CD14-positive monocyte (primary cell): ENCODE data around the gene FSD2. TPM values are rescaled to one million over a fixed set of nuclear protein-coding genes. Genes with fewer than 3 reads are reported as not detected.

Experiments
- DNase-seq, 3 donors: peaks; one replicate each; pipeline ENCODE4 v3.0.0-alpha.2; 2011 to 2022
- H2AFZ ChIP-seq: 2 replicates; pipeline ENCODE4 v1.6.0; 2012; ENCODE audit warnings: mild to moderate bottlenecking, low read depth, low read length, inconsistent platforms; ENCODE audit not compliant: insufficient read depth, poor library complexity, severe bottlenecking
- H3K27ac ChIP-seq, 2 donors: 1 replicate in 1 of 2; 2 replicates in 1 of 2; pipeline ENCODE4 v1.5.1; 2012 to 2013; ENCODE audit warnings: low read length in 2 of 2, control low read depth in 1 of 2, inconsistent platforms in 1 of 2, low read depth in 1 of 2, mild to moderate bottlenecking in 1 of 2
- H3K27me3 ChIP-seq, 2 donors: one replicate each; pipeline versions ENCODE4 v1.6.0 to v1.6.1; 2011 to 2013; ENCODE audit warnings: low read length in 2 of 2; ENCODE audit not compliant: control insufficient read depth in 2 of 2, insufficient read depth in 2 of 2
- H3K36me3 ChIP-seq, 2 donors: replicated peaks in 1 of 2; 1 replicate in 1 of 2; 2 replicates in 1 of 2; pipeline versions ENCODE4 v1.5.1 to v1.6.1; 2012 to 2013; ENCODE audit warnings: low read length in 2 of 2, control low read depth in 1 of 2, inconsistent platforms in 1 of 2, mild to moderate bottlenecking in 1 of 2; ENCODE audit not compliant: insufficient read depth in 2 of 2, control insufficient read depth in 1 of 2
- H3K4me1 ChIP-seq, 2 donors: 1 replicate in 1 of 2; 2 replicates in 1 of 2; pipeline versions ENCODE4 v1.5.1 to v1.6.1; 2012 to 2013; ENCODE audit warnings: low read length in 2 of 2, control low read depth in 1 of 2, inconsistent platforms in 1 of 2, mild to moderate bottlenecking in 1 of 2, moderate library complexity in 1 of 2; ENCODE audit not compliant: insufficient read depth in 2 of 2, control insufficient read depth in 1 of 2
- H3K4me2 ChIP-seq: replicated peaks from 2 replicates; pipeline ENCODE3; 2012; ENCODE audit warnings: low read length, moderate library complexity, mild to moderate bottlenecking; ENCODE audit not compliant: poor library complexity, severe bottlenecking; ENCODE audit errors: extremely low read depth
- H3K4me3 ChIP-seq, 3 experiments: fragments of 200-600 bp in 1 of 3; sonication (generic) in 1 of 3; replicated peaks in 1 of 3; 1 replicate in 2 of 3; 2 replicates in 1 of 3; pipeline ENCODE4 v1.5.1; 2011 to 2013; ENCODE audit warnings: low read length in 3 of 3, mild to moderate bottlenecking in 3 of 3, control low read depth in 2 of 3, low read depth in 2 of 3, inconsistent platforms in 1 of 3, moderate library complexity in 1 of 3
- H3K79me2 ChIP-seq: 2 replicates; pipeline ENCODE4 v1.6.0; 2012; ENCODE audit warnings: mild to moderate bottlenecking, control low read depth, inconsistent platforms, low read length, moderate library complexity; ENCODE audit not compliant: insufficient read depth
- H3K9ac ChIP-seq: 2 replicates; pipeline ENCODE4 v1.6.0; 2017; ENCODE audit warnings: low read length, mild to moderate bottlenecking; ENCODE audit not compliant: insufficient read depth, poor library complexity, severe bottlenecking
- H3K9me3 ChIP-seq, 2 donors: replicated peaks in 1 of 2; 1 replicate in 1 of 2; 2 replicates in 1 of 2; pipeline versions ENCODE4 v1.5.1 to v1.6.1; 2012 to 2013; ENCODE audit warnings: low read length in 2 of 2, control low read depth in 1 of 2; ENCODE audit not compliant: control insufficient read depth in 1 of 2, insufficient read depth in 1 of 2
- H4K20me1 ChIP-seq: 2 replicates; pipeline ENCODE4 v1.6.0; 2012; ENCODE audit warnings: mild to moderate bottlenecking, low read length, control low read depth, moderate library complexity; ENCODE audit not compliant: insufficient read depth
- H3K27ac Mint-ChIP-seq, 7 donors: one replicate each; pipeline ENCODE4 v1.8.0; 2020; ENCODE audit warnings: mild to moderate bottlenecking in 7 of 7, mixed read lengths in 7 of 7, moderate library complexity in 6 of 7, inconsistent platforms in 2 of 7
- H3K27me3 Mint-ChIP-seq, 3 donors: one replicate each; pipeline ENCODE4 v1.8.0; 2021 to 2022; ENCODE audit warnings: low read depth in 3 of 3, mild to moderate bottlenecking in 3 of 3, mixed read lengths in 3 of 3, moderate library complexity in 3 of 3, inconsistent platforms in 1 of 3
- H3K36me3 Mint-ChIP-seq, 2 donors: one replicate each; pipeline ENCODE4 v1.8.0; 2020; ENCODE audit warnings: mixed read lengths in 2 of 2, inconsistent platforms in 1 of 2, mild to moderate bottlenecking in 1 of 2
- H3K4me1 Mint-ChIP-seq: one replicate; pipeline ENCODE4 v1.8.0; 2020; ENCODE audit warnings: mild to moderate bottlenecking, mixed read lengths
- H3K4me3 Mint-ChIP-seq, 2 donors: one replicate each; pipeline ENCODE4 v1.8.0; 2020; ENCODE audit warnings: mild to moderate bottlenecking in 2 of 2, mixed read lengths in 2 of 2, moderate library complexity in 1 of 2
- H3K9me3 Mint-ChIP-seq, 7 donors: one replicate each; pipeline ENCODE4 v1.8.0; 2020 to 2022; ENCODE audit warnings: mixed read lengths in 7 of 7, mild to moderate bottlenecking in 6 of 7, moderate library complexity in 6 of 7, inconsistent platforms in 2 of 7
- CTCF ChIP-seq: fragments of 200-600 bp; IDR thresholded peaks from one replicate; pipeline ENCODE4 v1.8.0; 2022; ENCODE audit warnings: antibody characterized with exemption, mild to moderate bottlenecking
- WGBS: methylation state at CpG from one replicate; pipeline ENCODE4 v1.1.5; 2013; ENCODE audit warnings: missing lambda C conversion rate; ENCODE audit not compliant: insufficient coverage; 5-methylcytosine and 5-hydroxymethylcytosine counted together
- intact Hi-C, 2 donors: fragments of 100-400 bp; cut with micrococcal nuclease; formaldehyde crosslinking; loops; one replicate each; pipeline versions ENCODE4 v1.15.0 to v1.15.1; 2023
- polyA plus RNA-seq, 3 donors: library from polyadenylated mRNA; depleted of rRNA in 1 of 3; unstranded in 2 of 3; stranded (reverse) in 1 of 3; fragments of 300-500 nt in 2 of 3; fragments of >200 nt in 1 of 3; fragmentation: Illumina TruSeq in 2 of 3; gene quantifications; 1 replicate in 2 of 3; 2 replicates in 1 of 3; pipeline ENCODE4 v1.2.3, GENCODE V29; 2012 to 2021

Gene FSD2
- polyA plus RNA-seq, 3 donors = 0.09 TPM; not detected in 2

GRCh38 chr15:82778755-82779154, 27.1 kb downstream of the FSD2 start:
- Histone ChIP-seq H3K27me3 (no peaks in the 10 kb centered on the region), H3K4me3 (no peak overlapping the region), H3K27ac (no peak overlapping the region), H3K9ac (no peak overlapping the region), H3K36me3 (no peaks in the 10 kb centered on the region), H3K9me3 (no peaks in the 10 kb centered on the region), H3K4me2 (no peak overlapping the region), H4K20me1 (no peaks in the 10 kb centered on the region), H3K79me2 (no peaks in the 10 kb centered on the region), H2AFZ (no peak overlapping the region), H3K4me1 (peaks cover 0 to 5% of the 10 kb centered on the region in 2 donors)
- Mint-ChIP-seq H3K4me1 (peaks cover 2% of the 10 kb centered on the region), H3K27me3 (peaks cover 0 to 2% (median 1%) of the 10 kb centered on the region in 3 donors), H3K27ac (no peak overlapping the region), H3K36me3 (no peaks in the 10 kb centered on the region), H3K4me3 (no peak overlapping the region), H3K9me3 (peaks cover 0 to 2% (median 0%) of the 10 kb centered on the region in 7 donors)
- TF ChIP-seq CTCF = no peak
- WGBS = 100% methylated on average over 1 of the region's 3 CpGs
- DNase-seq = no peak
- intact Hi-C loops = no loop called here

- Histone ChIP-seq H3K4me3 (no peak overlapping the region), H3K9ac (no peak overlapping the region), H4K20me1 (no peaks in the 10 kb centered on the region), H3K9me3 (no peaks in the 10 kb centered on the region), H3K27me3 (no peaks in the 10 kb centered on the region), H2AFZ (no peak overlapping the region), H3K79me2 (no peaks in the 10 kb centered on the region), H3K4me1 (peaks cover 0 to 5% of the 10 kb centered on the region in 2 donors), H3K36me3 (no peaks in the 10 kb centered on the region), H3K4me2 (no peak overlapping the region), H3K27ac (no peak overlapping the region)
- no peak for DNase-seq
- H3K4me1 Mint-ChIP-seq = peaks cover 2% of the 10 kb centered on the region
- peaks cover 0 to 5% (median 3%) of the 10 kb centered on the region in 3 donors for H3K27me3 Mint-ChIP-seq
- TF ChIP-seq CTCF = no peak
- H3K36me3 Mint-ChIP-seq = no peaks in the 10 kb centered on the region
- WGBS = 31% methylated on average over 3 of the region's 7 CpGs
- intact Hi-C loops = no loop called here
- H3K9me3 Mint-ChIP-seq = peaks cover 0 to 2% (median 0%) of the 10 kb centered on the region in 7 donors
- no peak overlapping the region for H3K27ac Mint-ChIP-seq
- H3K4me3 Mint-ChIP-seq = peak overlapping the region in 1 of 2 donors; percentile 46
These were observed 31.4 kb downstream of the FSD2 start for GRCh38 chr15:82774496-82774895.
